ENCODE data around the gene AFF3. TPM values are rescaled to one million over a fixed set of nuclear protein-coding genes. Genes with fewer than 3 reads are reported as not detected.

Gene AFF3
- total RNA-seq, 1 donor from 2014 or later: 12.2 TPM

DNA sequence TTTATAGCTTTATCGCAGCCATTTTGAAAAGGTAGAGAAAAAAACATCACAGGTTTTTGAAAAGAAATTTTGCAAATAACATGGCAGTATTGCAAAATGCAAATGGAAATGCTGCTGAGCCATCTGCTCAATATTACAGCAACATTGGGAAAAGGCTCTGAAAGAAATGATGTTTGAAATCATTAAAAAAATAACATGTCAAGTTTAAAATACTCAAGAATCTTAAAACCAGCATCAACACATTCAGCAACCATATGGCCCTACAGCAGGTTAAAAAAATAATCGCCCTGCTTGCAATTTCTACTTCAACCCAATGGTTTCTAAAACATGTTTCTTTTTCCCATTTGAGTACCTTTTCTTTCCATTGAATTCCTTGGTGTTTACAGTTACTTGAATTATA is 289.4 kb downstream of the AFF3 start:
- Mint-ChIP-seq H3K4me1 (ENCODE audit: unreplicated experiment) (peaks cover 3% of the 10 kb centered on the region), H3K9me3 (ENCODE audit: unreplicated experiment) (no peaks in the 10 kb centered on the region), H3K27me3 (ENCODE audit: unreplicated experiment) (no peaks in the 10 kb centered on the region), H3K4me3 (ENCODE audit: unreplicated experiment) (no peak overlapping the region), H3K27ac (ENCODE audit: unreplicated experiment) (no peak overlapping the region), H3K36me3 (ENCODE audit: low read depth, unreplicated experiment) (no peaks in the 10 kb centered on the region)
- TF ChIP-seq, protein P1, sequence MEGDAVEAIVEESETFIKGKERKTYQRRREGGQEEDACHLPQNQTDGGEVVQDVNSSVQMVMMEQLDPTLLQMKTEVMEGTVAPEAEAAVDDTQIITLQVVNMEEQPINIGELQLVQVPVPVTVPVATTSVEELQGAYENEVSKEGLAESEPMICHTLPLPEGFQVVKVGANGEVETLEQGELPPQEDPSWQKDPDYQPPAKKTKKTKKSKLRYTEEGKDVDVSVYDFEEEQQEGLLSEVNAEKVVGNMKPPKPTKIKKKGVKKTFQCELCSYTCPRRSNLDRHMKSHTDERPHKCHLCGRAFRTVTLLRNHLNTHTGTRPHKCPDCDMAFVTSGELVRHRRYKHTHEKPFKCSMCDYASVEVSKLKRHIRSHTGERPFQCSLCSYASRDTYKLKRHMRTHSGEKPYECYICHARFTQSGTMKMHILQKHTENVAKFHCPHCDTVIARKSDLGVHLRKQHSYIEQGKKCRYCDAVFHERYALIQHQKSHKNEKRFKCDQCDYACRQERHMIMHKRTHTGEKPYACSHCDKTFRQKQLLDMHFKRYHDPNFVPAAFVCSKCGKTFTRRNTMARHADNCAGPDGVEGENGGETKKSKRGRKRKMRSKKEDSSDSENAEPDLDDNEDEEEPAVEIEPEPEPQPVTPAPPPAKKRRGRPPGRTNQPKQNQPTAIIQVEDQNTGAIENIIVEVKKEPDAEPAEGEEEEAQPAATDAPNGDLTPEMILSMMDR (IDR thresholded peaks at IDR 0.05; ENCODE audit: unreplicated experiment): no peak
- DNase-seq (ENCODE audit: low spot score): no peak

DNA sequence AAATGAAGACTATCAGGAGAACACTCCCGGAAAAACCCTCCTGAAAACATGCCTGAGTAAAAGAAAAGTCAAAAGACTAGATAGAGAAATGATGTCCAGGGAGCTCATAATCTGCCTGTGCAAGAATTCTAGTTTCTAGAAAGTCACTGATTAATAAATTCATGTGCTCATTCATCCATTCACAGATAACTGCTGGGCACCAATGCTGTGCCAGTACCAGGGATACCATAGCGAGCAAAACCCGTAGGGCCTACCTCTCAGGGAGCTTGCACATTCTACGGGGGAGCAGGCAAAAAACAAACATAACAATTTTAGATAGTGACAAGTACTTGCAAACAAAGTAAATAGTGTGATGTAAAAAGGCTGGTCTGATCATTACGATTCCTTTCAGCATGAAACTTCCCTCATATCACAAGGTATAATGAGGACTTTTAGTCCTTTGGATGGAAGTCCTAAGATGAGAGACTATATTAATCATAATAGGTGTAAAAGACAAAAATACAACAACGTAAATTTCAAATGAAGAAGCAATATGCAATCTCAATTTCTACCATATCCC is 289.9 kb downstream of the AFF3 start:
- H3K4me3 Mint-ChIP-seq (ENCODE audit: unreplicated experiment): no peak overlapping the region
- H3K9me3 Mint-ChIP-seq (ENCODE audit: unreplicated experiment): no peaks in the 10 kb centered on the region
- peaks cover 3% of the 10 kb centered on the region for H3K4me1 Mint-ChIP-seq (ENCODE audit: unreplicated experiment)
- no peak for DNase-seq (ENCODE audit: low spot score)
- H3K27ac Mint-ChIP-seq (ENCODE audit: unreplicated experiment): no peak overlapping the region
- H3K36me3 Mint-ChIP-seq (ENCODE audit: low read depth, unreplicated experiment): no peaks in the 10 kb centered on the region
- TF ChIP-seq, protein P1 (IDR thresholded peaks at IDR 0.05; ENCODE audit: unreplicated experiment): no peak
- no peaks in the 10 kb centered on the region for H3K27me3 Mint-ChIP-seq (ENCODE audit: unreplicated experiment)

DNA sequence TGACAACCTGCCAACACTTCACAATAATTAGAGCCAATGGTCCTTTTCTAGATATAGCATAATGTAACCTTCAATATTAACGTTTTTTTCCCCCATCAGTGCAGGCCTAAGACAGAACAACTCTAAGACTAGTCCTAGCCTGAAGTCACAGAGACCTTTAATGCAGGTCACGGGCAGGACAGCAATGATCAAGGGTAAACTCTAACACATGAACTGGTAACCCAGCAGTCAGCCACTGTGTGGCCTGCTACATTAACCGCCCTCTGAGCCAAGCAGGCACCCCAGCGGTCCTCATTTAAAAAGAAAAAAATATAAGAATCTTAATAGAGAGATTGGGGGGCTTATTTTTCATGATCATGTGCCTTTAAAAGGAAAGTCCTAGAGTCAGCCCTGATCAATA is 290.6 kb downstream of the AFF3 start:
- peaks cover 3% of the 10 kb centered on the region for H3K4me1 Mint-ChIP-seq (ENCODE audit: unreplicated experiment)
- H3K27me3 Mint-ChIP-seq (ENCODE audit: unreplicated experiment): no peaks in the 10 kb centered on the region
- no peaks in the 10 kb centered on the region for H3K9me3 Mint-ChIP-seq (ENCODE audit: unreplicated experiment)
- TF ChIP-seq, protein P1 (IDR thresholded peaks at IDR 0.05; ENCODE audit: unreplicated experiment): no peak
- no peak overlapping the region for H3K4me3 Mint-ChIP-seq (ENCODE audit: unreplicated experiment)
- H3K27ac Mint-ChIP-seq (ENCODE audit: unreplicated experiment): no peak overlapping the region
- DNase-seq (ENCODE audit: low spot score): no peak
- no peaks in the 10 kb centered on the region for H3K36me3 Mint-ChIP-seq (ENCODE audit: low read depth, unreplicated experiment)

DNA sequence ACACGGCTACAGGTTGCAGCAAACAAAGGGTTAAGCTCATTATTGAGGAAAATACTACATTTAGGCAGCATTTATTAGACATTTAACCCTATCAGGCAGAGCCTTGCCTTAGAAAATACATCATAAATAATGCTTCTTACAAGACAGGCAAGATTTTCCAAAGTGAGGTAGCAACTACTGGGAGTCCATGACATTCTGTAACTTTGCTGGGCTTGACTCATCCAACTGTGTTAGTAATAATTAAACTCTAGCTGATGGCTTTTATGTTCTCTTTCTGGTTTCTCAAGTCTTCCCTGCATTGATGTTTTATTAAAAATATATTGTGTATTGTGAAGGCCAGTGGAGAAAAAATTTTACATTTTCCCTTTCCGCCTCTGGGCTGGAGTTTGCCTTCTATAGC is 291.3 kb downstream of the AFF3 start:
- TF ChIP-seq, protein P1 (IDR thresholded peaks at IDR 0.05; ENCODE audit: unreplicated experiment): no peak
- H3K27ac Mint-ChIP-seq (ENCODE audit: unreplicated experiment): no peak overlapping the region
- no peak overlapping the region for H3K4me3 Mint-ChIP-seq (ENCODE audit: unreplicated experiment)
- H3K4me1 Mint-ChIP-seq (ENCODE audit: unreplicated experiment): peaks cover 3% of the 10 kb centered on the region
- no peaks in the 10 kb centered on the region for H3K27me3 Mint-ChIP-seq (ENCODE audit: unreplicated experiment)
- H3K36me3 Mint-ChIP-seq (ENCODE audit: low read depth, unreplicated experiment): no peaks in the 10 kb centered on the region
- no peak for DNase-seq (ENCODE audit: low spot score)
- H3K9me3 Mint-ChIP-seq (ENCODE audit: unreplicated experiment): no peaks in the 10 kb centered on the region

DNA sequence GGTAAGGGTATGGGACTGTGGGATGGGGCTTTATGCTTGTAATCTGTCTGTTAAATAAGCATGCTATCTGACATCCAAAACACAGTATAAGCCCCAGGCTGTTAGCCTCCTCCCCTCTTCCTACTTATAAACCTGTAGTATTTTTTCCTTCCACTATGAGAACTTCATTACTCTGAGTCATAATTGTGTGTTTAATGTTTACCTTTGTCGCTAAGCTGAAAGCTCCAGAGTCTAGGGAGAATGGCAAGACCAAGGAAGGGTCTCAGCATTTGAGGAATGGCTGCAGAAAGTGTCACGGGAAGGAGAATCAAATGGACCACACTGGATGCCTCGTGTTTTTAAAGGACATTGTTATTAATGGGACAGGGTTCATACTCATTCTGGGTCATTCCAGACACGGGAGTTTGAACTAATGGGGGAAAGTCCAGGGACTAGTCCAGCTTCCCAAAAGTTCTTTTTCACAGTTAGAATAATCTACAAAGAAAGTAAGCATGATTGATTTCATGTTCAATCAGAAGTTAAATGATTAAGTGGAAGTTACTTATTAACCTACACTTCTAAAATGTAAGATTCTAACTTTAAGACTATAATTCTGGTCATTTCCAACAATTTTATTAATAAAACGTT is 292.2 kb downstream of the AFF3 start:
- Mint-ChIP-seq H3K27ac (ENCODE audit: unreplicated experiment) (no peak overlapping the region), H3K36me3 (ENCODE audit: low read depth, unreplicated experiment) (no peaks in the 10 kb centered on the region), H3K4me3 (ENCODE audit: unreplicated experiment) (no peak overlapping the region), H3K4me1 (ENCODE audit: unreplicated experiment) (peaks cover 3% of the 10 kb centered on the region), H3K27me3 (ENCODE audit: unreplicated experiment) (no peaks in the 10 kb centered on the region), H3K9me3 (ENCODE audit: unreplicated experiment) (no peaks in the 10 kb centered on the region)
- no peak for DNase-seq (ENCODE audit: low spot score)
- TF ChIP-seq, protein P1 (IDR thresholded peaks at IDR 0.05; ENCODE audit: unreplicated experiment): no peak
